NOMO-1 (cell line): ENCODE data around the gene LZTS3.

Experiments used
- DNase-seq, 2 experiments: peaks; one replicate each; lab custom pipeline; 2025; ENCODE audit not compliant: unreplicated experiment in 2 of 2; lab: John Stamatoyannopoulos, UW

The LZTS3 gene

DNA sequence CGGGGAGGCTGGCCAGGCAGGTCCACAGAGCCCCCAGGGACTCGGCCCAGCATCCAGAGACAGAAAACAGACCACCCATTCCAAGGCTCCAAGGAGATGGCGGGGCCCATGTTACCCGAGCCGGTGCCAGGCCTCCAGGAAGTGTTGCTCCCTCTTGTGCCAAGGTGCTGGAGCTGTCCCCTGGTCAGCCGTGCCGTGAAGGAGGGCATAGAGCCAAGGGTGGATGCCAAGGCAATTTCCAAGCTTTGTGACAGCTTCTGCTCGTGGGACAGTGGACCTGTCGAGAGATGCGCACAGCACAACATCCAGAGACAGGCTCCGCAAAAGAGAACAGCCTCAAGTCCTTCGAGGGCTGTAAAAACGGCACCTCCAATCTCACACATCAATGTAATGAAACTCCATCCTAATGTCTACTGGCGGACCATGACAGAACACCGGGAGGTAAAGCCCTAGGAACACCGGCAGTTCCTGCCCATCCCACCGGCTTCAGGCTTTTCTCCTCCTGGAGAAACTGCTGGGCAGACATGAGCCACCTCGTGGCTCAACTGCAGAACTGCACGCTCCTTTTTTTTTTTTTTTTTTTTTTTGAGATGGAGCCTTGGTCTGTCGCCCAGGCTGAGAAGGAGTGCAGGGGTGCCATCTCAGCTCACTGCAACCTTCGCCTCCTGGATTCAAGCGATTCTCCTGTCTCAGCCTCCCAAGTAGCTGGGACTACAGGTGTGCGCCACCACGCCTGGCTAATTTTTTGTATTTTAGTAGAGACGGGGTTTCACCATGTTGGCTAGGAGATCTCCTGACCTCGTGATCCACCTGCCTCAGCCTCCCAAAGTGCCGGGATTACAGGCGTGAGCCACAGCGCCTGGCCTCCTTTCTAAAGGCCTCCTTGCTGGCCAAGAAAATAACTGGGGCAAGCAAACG, 57.9 kb downstream of the LZTS3 start:
- peak in 1 of 2 experiments; percentile 22 for DNase-seq
